OCI-LY3 (cell line): Measurements from ENCODE around the gene DNAH17.

Source experiments
- H2AFZ ChIP-seq: fragments of 200-600, 300-600 bp; shearing (Covaris generic); 2 replicates; pipeline ENCODE4 v1.6.0; 2014; ENCODE audit warnings: antibody characterized with exemption, low read depth, low read length
- H3K27ac ChIP-seq: fragments of 200-600, 300-600 bp; sonication (generic); 2 replicates; pipeline ENCODE4 v1.5.1; 2014; ENCODE audit warnings: mild to moderate bottlenecking, low read length, moderate library complexity, mixed read lengths
- H3K27me3 ChIP-seq: fragments of 200-600, 300-600 bp; sonication (generic); 2 replicates; pipeline ENCODE4 v1.6.1; 2014; ENCODE audit warnings: low read depth, low read length, mixed read lengths
- H3K36me3 ChIP-seq: fragments of 200-600, 300-600 bp; sonication (generic); replicated peaks from 2 replicates; pipeline ENCODE3; 2014; ENCODE audit warnings: low read depth, low read length, mixed read lengths
- H3K4me1 ChIP-seq: fragments of 300-600, 200-600 bp; sonication (generic); 2 replicates; pipeline ENCODE4 v1.6.1; 2014; ENCODE audit warnings: low read length, mixed read lengths
- H3K4me2 ChIP-seq: fragments of 200-600, 300-600 bp; sonication (generic); 2 replicates; pipeline ENCODE4 v1.6.1; 2014; ENCODE audit warnings: low read length, mixed read lengths
- H3K4me3 ChIP-seq: fragments of 300-600, 200-600 bp; sonication (generic); 2 replicates; pipeline ENCODE4 v1.5.1; 2014; ENCODE audit warnings: antibody characterized with exemption, mild to moderate bottlenecking, low read length, moderate library complexity
- H3K79me2 ChIP-seq: fragments of 300-600, 200-600 bp; shearing (Covaris generic); 2 replicates; pipeline ENCODE4 v1.6.1; 2014; ENCODE audit warnings: mild to moderate bottlenecking, low read length, mixed read lengths
- H3K9ac ChIP-seq: fragments of 300-600, 200-600 bp; shearing (Covaris generic); 2 replicates; pipeline ENCODE4 v1.6.0; 2014; ENCODE audit warnings: mild to moderate bottlenecking, low read length, moderate library complexity
- H3K9me3 ChIP-seq: fragments of 200-600, 300-600 bp; shearing (Covaris generic); 2 replicates; pipeline ENCODE4 v1.6.1; 2014; ENCODE audit warnings: low read length, mixed read lengths; ENCODE audit not compliant: insufficient read depth
- H4K20me1 ChIP-seq: fragments of 200-600, 300-600 bp; sonication (generic); 2 replicates; pipeline ENCODE4 v1.6.1; 2016; ENCODE audit warnings: low read length, mixed read lengths; ENCODE audit not compliant: insufficient read depth
- EZH2phosphoT487 ChIP-seq: fragments of 200-600 bp; shearing (Covaris generic); IDR thresholded peaks from 2 replicates; pipeline ENCODE4 v1.6.1; 2018; ENCODE audit warnings: antibody characterized with exemption, mixed run types, low read depth
- TF ChIP-seq, protein P1 (sequence below): fragments of 200-600, 300-600 bp; sonication (generic); IDR thresholded peaks from 2 replicates; pipeline ENCODE4 v1.5.1; 2014; ENCODE audit warnings: antibody characterized with exemption, low read length, low read depth

Gene DNAH17

DNA sequence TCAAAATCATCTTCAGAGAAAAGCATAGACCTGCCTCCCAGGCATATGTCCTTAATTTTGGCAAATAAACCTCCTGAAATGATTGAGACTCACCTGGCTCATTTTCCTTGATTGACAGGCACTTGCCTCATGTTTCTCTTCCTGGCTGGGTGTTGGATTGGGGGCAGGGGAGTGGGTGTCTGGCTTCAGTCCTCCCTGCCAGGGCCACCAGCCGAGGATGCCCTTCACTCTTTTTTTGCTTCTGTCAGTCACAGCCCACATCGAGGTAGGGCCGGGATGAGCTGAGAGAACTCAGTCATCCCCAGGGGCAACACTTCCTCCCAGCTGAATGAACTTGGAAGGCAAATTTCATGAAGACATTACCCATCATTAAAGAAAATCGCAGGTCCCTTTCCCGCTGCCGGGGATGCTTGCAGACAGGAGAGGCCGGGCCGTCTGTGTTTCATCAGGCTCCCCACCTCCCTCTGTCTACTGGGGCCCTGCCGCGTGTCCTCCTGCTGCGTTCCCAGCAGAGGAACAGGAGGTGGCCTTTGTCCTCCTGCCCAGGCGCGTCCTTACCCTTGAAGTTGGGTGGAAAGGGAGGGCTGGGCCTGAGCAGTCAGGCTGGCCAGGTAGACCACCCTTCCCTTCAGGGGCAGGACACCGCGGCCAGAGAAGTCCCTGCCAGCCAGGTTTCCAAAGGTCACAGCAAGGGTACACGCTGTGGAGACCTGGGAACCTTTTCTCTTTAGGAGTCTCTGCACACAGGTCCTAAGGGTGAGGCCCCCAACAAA lies 11.2 kb upstream of the DNAH17 start:
- Histone ChIP-seq H3K9me3 (no peaks in the 10 kb centered on the region), H4K20me1 (no peaks in the 10 kb centered on the region), H3K27me3 (no peaks in the 10 kb centered on the region; the same call in 1 of the 2 replicates), H3K4me3 (no peak overlapping the region), H3K79me2 (no peaks in the 10 kb centered on the region), H3K36me3 (no peaks in the 10 kb centered on the region), H3K4me1 (no peaks in the 10 kb centered on the region), H3K9ac (no peak overlapping the region), H2AFZ (no peak overlapping the region), H3K4me2 (no peak overlapping the region), H3K27ac (no peak overlapping the region)
- TF ChIP-seq, protein P1, sequence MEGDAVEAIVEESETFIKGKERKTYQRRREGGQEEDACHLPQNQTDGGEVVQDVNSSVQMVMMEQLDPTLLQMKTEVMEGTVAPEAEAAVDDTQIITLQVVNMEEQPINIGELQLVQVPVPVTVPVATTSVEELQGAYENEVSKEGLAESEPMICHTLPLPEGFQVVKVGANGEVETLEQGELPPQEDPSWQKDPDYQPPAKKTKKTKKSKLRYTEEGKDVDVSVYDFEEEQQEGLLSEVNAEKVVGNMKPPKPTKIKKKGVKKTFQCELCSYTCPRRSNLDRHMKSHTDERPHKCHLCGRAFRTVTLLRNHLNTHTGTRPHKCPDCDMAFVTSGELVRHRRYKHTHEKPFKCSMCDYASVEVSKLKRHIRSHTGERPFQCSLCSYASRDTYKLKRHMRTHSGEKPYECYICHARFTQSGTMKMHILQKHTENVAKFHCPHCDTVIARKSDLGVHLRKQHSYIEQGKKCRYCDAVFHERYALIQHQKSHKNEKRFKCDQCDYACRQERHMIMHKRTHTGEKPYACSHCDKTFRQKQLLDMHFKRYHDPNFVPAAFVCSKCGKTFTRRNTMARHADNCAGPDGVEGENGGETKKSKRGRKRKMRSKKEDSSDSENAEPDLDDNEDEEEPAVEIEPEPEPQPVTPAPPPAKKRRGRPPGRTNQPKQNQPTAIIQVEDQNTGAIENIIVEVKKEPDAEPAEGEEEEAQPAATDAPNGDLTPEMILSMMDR: no peak
- no peak for TF ChIP-seq EZH2phosphoT487

DNA sequence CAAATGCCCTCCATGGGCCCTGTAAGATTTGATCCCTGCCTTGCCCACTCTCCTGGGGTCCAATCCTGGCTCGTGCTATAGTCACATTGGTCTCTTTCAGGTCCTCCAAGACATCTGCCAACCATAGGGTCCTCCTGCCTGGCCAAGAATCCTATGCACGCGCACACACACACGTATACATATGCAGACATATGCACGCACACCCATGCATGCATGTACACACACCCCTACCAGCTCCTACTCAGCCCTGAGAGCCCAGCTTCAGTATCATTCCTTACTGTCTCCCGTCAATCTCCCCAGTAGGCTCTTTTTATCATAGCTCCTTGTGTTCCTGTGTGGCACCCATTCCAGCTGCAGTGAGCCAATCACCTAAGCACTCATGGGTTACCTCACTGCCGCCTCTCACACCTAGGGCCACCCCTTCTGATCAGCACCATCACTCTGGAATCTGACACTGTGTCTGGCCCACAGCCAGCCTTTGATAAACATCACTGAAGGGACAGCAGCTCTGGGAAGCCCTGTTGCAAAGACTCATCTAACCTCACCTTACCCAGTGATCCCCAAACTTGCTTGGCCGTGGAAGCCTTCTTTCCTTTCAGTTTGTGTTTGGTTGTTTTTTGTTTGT lies 7.9 kb upstream of the DNAH17 start:
- no peak overlapping the region for H2AFZ ChIP-seq
- H3K4me3 ChIP-seq: no peak overlapping the region
- H3K79me2 ChIP-seq: no peaks in the 10 kb centered on the region
- H3K9ac ChIP-seq: no peak overlapping the region
- TF ChIP-seq, protein P1: no peak
- TF ChIP-seq EZH2phosphoT487: no peak
- H3K4me1 ChIP-seq: no peaks in the 10 kb centered on the region
- no peak overlapping the region for H3K4me2 ChIP-seq
- no peaks in the 10 kb centered on the region for H3K36me3 ChIP-seq
- no peak overlapping the region for H3K27ac ChIP-seq
- no peaks in the 10 kb centered on the region; the same call in 1 of the 2 replicates for H3K27me3 ChIP-seq
- H4K20me1 ChIP-seq: no peaks in the 10 kb centered on the region
- H3K9me3 ChIP-seq: no peaks in the 10 kb centered on the region

DNA sequence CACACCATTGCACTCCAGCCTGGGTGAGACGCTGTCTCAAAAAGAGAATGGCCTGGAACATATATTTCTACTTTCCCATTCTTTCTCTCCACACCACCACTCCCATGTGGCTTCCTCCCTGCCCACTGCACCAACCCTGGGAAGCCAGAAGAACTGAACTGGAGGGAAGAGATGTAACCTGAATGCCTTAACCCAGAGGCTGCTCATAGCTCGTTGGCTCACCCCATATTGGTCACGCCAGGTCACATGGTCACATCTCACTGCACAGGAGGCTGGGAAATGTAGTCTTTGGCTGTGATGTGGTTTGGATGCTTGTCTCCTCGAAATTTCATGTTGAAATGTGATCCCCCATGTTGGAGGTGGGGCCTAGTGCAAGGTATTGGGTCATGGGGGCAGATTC lies 5.9 kb upstream of the DNAH17 start:
- Histone ChIP-seq H3K9ac (no peak overlapping the region), H4K20me1 (no peaks in the 10 kb centered on the region), H3K4me1 (no peaks in the 10 kb centered on the region), H3K4me2 (peak overlapping the region; percentile 39; the same call in 1 of the 2 replicates), H3K36me3 (no peaks in the 10 kb centered on the region), H3K79me2 (no peaks in the 10 kb centered on the region), H3K9me3 (no peaks in the 10 kb centered on the region), H3K27me3 (no peaks in the 10 kb centered on the region; the same call in 1 of the 2 replicates), H2AFZ (peak overlapping the region; percentile 71; the same call in 1 of the 2 replicates), H3K27ac (no peak overlapping the region), H3K4me3 (peak overlapping the region; percentile 26; the same call in 1 of the 2 replicates)
- no peak for TF ChIP-seq EZH2phosphoT487
- TF ChIP-seq, protein P1: no peak

DNA sequence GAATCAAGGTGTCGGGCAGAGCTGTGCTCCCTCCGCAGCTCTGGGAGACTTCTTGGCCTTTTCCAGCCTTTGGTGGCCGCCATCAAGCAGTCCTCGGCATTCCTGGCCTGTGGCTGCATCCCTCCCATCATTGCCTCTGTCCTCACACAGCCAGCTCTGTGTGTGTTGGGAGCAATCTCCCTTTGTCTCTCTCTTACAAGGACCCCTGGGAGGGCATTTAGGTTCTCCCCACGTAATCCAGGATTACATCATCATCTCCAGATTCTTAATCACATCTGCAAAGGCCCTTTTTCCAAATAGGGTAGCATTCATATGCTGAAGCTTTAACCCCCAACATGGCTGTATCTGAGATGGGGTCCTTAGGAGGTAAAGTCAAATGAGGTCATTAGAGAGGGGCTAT lies 4.1 kb upstream of the DNAH17 start:
- TF ChIP-seq EZH2phosphoT487: no peak
- TF ChIP-seq, protein P1: no peak
- no peak overlapping the region for H3K4me3 ChIP-seq
- no peaks in the 10 kb centered on the region for H3K4me1 ChIP-seq
- H3K27ac ChIP-seq: no peak overlapping the region
- H3K36me3 ChIP-seq: no peaks in the 10 kb centered on the region
- H3K9me3 ChIP-seq: no peaks in the 10 kb centered on the region
- no peaks in the 10 kb centered on the region for H4K20me1 ChIP-seq
- H3K27me3 ChIP-seq: no peaks in the 10 kb centered on the region
- H3K4me2 ChIP-seq: no peak overlapping the region
- H2AFZ ChIP-seq: no peak overlapping the region
- H3K79me2 ChIP-seq: no peaks in the 10 kb centered on the region
- H3K9ac ChIP-seq: no peak overlapping the region
